Lower leg skin (tissue), 4 donors: ENCODE measurements around the gene LRRC15. TPM values are rescaled to one million over a fixed set of nuclear protein-coding genes. Genes with fewer than 3 reads are reported as not detected.

ENCODE experiments used
- DNase-seq, 2 donors: peaks; one replicate each; pipeline ENCODE4 v3.0.0-alpha.2; 2019; ENCODE audit warnings: low spot score in 2 of 2
- H3K4me3 ChIP-seq: fragments of 200-600 bp; sonication (generic); 2 replicates; pipeline ENCODE4 v1.5.1; 2017; ENCODE audit warnings: mild to moderate bottlenecking, low read depth; ENCODE audit not compliant: poor library complexity, severe bottlenecking
- POLR2A ChIP-seq, 2 donors: fragments of 450-650 bp; IDR thresholded peaks; one replicate each; pipeline ENCODE4 v1.6.1; 2016 to 2017; ENCODE audit warnings: antibody characterized with exemption in 2 of 2, mild to moderate bottlenecking in 1 of 2, moderate library complexity in 1 of 2
- WGBS, 2 donors: methylation state at CpG; one replicate each; pipeline ENCODE4 v1.1.5; 2018; 5-methylcytosine and 5-hydroxymethylcytosine counted together
- intact Hi-C: fragments of 100-400 bp; cut with DNase I; formaldehyde crosslinking; loops from one replicate; pipeline ENCODE4 v1.15.0; 2023; ENCODE audit warnings: low total_unique reads
- total RNA-seq, 4 donors: library from RNA; depleted of rRNA; stranded (reverse); fragments of >200 nt; gene quantifications; one replicate each; pipeline ENCODE4 v1.1.0, GENCODE V29; 2016
- TF ChIP-seq, protein P1 (sequence below), 3 donors: fragments of 450-650 bp; IDR thresholded peaks; one replicate each; pipeline ENCODE4 v1.5.1; 2016; ENCODE audit warnings: antibody characterized with exemption in 3 of 3, mild to moderate bottlenecking in 3 of 3, moderate library complexity in 2 of 3

Gene LRRC15
- total RNA-seq, 4 donors from 2014 or later = 0.08 to 21.0 (median 0.63) TPM

DNA sequence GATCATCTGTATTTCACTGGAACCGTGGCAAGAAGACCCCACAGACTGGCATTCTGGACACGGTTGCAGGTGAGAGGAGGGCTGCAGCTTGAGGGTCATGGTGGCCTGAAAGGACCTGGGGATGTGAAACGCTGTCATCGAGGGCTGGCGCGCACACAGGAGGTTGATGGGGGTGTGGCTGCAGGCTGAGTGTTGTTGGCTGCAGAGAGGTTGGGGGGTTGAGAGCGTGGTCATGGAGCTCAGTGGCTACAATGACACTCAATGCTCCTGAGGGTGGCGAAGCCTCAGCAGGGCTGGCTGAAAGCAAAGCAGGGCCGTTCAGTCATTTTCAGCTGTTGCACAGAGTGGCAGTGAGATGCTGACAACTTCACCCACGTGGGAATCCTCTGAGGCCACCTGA is 39.4 kb downstream of the LRRC15 start:
- WGBS, 2 donors = 82 to 83% methylated on average over 10 of the region's 10 CpGs
- intact Hi-C loops = no loop called here

DNA sequence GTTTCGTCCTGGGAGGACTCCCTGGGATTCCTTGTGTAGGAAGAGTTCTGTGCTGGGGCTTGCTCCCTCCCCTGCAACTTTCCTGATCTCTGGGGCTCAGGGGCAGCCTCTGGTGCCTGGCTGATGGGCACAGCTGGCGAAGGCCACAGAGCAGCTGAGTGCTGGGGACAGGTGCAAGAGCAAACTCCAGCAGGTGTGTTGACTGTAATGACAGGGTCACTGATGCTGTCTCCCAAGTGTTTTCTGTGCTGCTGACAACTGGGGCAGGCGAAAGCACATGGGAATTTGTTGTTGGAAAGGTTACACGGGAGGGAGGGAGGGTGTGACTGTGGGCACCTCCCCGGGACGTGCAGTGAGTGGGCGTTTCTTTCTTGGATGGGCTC is 40.0 kb downstream of the LRRC15 start:
- TF ChIP-seq, protein P1, sequence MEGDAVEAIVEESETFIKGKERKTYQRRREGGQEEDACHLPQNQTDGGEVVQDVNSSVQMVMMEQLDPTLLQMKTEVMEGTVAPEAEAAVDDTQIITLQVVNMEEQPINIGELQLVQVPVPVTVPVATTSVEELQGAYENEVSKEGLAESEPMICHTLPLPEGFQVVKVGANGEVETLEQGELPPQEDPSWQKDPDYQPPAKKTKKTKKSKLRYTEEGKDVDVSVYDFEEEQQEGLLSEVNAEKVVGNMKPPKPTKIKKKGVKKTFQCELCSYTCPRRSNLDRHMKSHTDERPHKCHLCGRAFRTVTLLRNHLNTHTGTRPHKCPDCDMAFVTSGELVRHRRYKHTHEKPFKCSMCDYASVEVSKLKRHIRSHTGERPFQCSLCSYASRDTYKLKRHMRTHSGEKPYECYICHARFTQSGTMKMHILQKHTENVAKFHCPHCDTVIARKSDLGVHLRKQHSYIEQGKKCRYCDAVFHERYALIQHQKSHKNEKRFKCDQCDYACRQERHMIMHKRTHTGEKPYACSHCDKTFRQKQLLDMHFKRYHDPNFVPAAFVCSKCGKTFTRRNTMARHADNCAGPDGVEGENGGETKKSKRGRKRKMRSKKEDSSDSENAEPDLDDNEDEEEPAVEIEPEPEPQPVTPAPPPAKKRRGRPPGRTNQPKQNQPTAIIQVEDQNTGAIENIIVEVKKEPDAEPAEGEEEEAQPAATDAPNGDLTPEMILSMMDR (IDR thresholded peaks at IDR 0.05) = no peak
- TF ChIP-seq POLR2A (IDR thresholded peaks at IDR 0.05) = no peak
- H3K4me3 ChIP-seq = no peak overlapping the region
- DNase-seq = no peak
- WGBS, 2 donors = 69 to 70% methylated on average over 7 of the region's 7 CpGs
- intact Hi-C loops = no loop called here

More for the DNA sequence above, 39.4 kb downstream of the LRRC15 start:
- no peak overlapping the region for H3K4me3 ChIP-seq
- TF ChIP-seq, protein P1 (IDR thresholded peaks at IDR 0.05) = no peak
- TF ChIP-seq POLR2A (IDR thresholded peaks at IDR 0.05) = no peak
- DNase-seq = no peak

DNA sequence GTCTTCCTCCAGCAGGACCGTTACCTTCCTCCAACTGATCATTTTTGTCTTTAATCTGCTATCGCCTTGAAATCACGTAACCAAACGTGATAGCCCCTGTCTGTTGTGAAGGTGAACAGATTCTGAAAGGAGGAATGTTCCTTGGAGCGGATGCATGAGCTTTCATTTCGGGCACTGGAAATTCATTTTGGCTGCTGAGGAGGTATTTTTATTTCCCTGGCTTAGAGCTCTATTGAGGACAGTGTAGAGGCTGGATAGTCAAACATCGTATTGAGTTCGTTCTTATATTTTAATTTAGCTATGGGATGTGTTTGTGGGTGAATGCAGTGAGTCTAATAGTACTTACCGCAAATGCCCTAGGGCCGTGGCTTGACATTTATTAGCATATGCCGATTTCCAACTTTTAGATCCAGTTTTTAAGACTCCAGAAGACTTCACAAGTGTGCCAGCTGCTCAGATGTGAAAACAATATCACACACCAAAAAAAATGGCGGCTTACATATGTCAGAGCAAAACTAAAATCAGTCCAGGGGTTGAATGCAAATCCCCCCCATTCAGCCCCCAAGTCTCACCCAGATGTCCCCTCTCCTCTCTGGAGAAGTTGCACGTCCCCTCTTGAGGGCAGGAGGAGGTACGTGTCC is 40.5 kb downstream of the LRRC15 start:
- intact Hi-C loops = no loop called here
- TF ChIP-seq, protein P1 (IDR thresholded peaks at IDR 0.05) = no peak
- TF ChIP-seq POLR2A (IDR thresholded peaks at IDR 0.05) = no peak
- 65 to 78% methylated on average over 14 of the region's 14 CpGs for WGBS, 2 donors
- DNase-seq = no peak
- no peak overlapping the region for H3K4me3 ChIP-seq

DNA sequence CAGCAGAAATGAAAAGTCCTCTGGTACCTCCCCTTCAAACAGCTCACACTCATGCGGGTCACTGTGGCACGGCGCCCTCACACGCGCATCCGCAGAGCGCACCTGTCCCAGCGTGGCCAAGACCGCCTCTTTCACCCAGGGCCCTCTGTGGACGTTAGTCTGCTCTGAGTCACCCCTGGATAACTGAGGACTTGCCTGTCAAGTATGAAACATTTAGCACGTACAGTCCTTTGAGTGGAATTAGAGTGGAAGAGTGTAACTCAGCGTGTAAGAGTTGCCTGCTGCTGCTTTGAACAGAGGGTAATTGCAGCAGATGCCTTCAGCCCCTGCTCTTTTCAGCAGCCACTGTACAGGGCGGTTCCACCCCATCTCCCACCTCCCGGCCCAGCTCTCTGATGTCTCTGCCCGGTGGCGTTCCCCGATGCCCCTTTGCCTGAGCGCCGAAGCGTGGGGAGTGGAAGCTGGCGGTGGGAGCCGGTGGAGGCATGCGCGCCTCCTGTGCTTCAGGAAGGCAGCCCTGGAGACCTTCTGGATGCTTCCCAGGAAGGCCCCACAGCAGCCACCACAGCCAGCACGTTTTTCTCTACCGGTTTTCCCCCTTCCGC is 41.4 kb downstream of the LRRC15 start:
- 61 to 65% methylated on average over 24 to 27 of the region's 27 CpGs for WGBS, 2 donors
- intact Hi-C loops = no loop called here
- TF ChIP-seq POLR2A (IDR thresholded peaks at IDR 0.05) = no peak
- TF ChIP-seq, protein P1 (IDR thresholded peaks at IDR 0.05) = no peak

DNA sequence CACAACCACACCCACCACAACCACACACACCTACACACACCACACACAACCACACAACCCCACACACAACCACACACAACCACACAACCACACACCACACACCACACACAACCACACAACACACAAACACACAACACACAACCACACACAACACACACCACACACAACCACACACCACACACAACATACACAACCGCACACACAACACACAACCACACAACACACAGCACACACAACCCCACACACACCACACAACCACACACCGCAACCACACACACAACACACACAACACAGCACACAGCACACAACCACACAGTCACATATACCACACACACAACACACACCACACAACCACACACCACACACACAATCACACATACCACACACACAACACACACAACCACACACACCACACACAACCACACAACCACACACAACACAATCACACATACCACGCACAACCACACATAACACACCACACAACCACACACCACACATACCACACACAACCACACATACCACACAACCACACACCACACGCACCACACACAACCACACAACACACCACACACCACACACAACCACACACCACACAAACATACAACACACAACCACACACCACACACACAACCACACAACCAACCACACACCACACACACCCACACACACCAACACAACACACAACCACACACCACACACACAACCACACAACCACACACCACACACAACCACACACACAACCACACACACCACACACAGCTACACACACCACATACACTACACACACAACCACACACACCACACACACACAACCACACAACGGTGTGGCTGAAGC is 42.1 kb downstream of the LRRC15 start:
- intact Hi-C loops = no loop called here
- H3K4me3 ChIP-seq = no peak overlapping the region
- no peak for DNase-seq
- TF ChIP-seq POLR2A (IDR thresholded peaks at IDR 0.05) = no peak
- TF ChIP-seq, protein P1 (IDR thresholded peaks at IDR 0.05) = peak in 1 of 3 donors; percentile 14
- WGBS, 2 donors = 85 to 91% methylated on average over 5 of the region's 5 CpGs

More for the DNA sequence above, 41.4 kb downstream of the LRRC15 start:
- H3K4me3 ChIP-seq = no peak overlapping the region
- DNase-seq = no peak
